AML-193 (cell line): Measurements from ENCODE around the gene TACC2.
A peak's percentile ranks its signal among the peaks of the same experiment; 100 is the strongest.
"Not testable (repeated sequence)": the region's sequence is repeated elsewhere in the genome, so short reads cannot be mapped to it uniquely, and the experiment has no call there.

Experiments used
- DNase-seq, 2 experiments: peaks; one replicate each; lab custom pipeline; 2025; lab: John Stamatoyannopoulos, UW

TACC2 gene, protein sequence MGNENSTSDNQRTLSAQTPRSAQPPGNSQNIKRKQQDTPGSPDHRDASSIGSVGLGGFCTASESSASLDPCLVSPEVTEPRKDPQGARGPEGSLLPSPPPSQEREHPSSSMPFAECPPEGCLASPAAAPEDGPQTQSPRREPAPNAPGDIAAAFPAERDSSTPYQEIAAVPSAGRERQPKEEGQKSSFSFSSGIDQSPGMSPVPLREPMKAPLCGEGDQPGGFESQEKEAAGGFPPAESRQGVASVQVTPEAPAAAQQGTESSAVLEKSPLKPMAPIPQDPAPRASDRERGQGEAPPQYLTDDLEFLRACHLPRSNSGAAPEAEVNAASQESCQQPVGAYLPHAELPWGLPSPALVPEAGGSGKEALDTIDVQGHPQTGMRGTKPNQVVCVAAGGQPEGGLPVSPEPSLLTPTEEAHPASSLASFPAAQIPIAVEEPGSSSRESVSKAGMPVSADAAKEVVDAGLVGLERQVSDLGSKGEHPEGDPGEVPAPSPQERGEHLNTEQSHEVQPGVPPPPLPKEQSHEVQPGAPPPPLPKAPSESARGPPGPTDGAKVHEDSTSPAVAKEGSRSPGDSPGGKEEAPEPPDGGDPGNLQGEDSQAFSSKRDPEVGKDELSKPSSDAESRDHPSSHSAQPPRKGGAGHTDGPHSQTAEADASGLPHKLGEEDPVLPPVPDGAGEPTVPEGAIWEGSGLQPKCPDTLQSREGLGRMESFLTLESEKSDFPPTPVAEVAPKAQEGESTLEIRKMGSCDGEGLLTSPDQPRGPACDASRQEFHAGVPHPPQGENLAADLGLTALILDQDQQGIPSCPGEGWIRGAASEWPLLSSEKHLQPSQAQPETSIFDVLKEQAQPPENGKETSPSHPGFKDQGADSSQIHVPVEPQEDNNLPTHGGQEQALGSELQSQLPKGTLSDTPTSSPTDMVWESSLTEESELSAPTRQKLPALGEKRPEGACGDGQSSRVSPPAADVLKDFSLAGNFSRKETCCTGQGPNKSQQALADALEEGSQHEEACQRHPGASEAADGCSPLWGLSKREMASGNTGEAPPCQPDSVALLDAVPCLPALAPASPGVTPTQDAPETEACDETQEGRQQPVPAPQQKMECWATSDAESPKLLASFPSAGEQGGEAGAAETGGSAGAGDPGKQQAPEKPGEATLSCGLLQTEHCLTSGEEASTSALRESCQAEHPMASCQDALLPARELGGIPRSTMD (N-terminal part only)

DNA sequence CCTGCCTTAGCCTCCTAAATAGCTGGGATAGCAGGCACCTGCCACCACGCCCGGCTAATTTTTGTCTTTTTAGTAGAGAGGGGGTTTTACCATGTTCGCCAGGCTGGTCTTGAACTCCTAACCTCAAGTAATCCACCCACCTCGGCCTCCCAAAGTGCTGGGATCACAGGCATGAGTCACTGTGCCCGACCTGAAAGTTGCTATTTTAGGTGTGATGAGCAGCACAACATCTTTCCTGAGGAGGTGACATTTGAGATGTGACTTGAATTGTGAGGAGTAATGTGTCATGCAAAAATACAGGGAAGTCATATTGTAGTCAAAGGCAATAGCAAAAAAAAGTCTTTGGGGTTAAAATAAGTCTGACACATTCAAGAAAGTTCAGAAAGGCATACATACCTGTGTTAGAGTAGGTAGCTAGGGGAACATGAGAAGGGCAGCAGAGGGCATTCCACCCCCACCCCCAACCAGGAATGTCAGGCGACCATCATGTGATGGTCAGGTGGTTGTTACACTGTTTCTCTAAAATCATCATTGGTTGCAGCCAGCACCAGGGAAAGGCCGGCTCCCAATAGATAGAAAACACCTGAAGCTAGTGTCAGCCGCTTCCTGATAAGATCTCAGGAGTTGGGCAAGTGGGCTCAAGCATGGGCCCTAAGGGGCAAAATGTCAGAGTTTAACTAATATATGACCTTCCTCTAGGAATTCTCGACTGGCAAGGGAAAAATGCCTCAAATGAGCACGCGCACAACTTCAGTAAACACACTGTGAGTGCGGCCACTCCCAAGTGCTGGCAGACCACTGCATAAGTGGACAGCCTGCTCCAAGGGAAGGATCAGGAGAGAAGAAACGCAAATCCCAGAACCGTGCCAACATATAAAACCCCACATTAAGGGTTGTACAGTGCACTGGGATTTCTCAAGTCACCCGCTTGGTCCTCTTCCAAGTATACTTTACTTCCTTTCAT, at the start of gene TACC2:
Gene TACC2, plus strand, starts transcription at position 803 of the 964 bp plus-strand sequence. CDS start 32,819 bp downstream, outside the sequence.
- no peak for DNase-seq

DNA sequence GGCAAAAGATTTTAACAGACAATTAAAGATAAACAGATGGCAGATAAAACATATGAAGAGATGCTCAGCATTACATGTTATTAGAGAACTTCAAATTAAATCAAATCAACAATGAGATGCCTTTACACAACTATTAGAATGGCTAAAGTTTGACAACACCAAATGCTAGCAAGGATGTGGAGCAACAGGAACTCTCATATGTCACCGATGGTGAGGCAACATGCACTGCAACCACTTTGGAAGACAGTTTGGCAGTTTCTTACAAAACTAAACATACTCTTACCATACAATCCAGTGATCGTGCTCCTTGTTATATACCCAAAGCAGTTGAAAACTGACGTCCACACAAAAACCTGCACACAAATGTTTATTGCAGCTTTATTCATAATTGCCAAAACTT, 47.4 kb upstream of the TACC2 start:
- DNase-seq, result peak; percentile 18 to 33

- peak; percentile 73 to 74 for DNase-seq
Measured at GRCh38 chr10:121942749-121943416, 46.1 kb upstream of the TACC2 start.

DNA sequence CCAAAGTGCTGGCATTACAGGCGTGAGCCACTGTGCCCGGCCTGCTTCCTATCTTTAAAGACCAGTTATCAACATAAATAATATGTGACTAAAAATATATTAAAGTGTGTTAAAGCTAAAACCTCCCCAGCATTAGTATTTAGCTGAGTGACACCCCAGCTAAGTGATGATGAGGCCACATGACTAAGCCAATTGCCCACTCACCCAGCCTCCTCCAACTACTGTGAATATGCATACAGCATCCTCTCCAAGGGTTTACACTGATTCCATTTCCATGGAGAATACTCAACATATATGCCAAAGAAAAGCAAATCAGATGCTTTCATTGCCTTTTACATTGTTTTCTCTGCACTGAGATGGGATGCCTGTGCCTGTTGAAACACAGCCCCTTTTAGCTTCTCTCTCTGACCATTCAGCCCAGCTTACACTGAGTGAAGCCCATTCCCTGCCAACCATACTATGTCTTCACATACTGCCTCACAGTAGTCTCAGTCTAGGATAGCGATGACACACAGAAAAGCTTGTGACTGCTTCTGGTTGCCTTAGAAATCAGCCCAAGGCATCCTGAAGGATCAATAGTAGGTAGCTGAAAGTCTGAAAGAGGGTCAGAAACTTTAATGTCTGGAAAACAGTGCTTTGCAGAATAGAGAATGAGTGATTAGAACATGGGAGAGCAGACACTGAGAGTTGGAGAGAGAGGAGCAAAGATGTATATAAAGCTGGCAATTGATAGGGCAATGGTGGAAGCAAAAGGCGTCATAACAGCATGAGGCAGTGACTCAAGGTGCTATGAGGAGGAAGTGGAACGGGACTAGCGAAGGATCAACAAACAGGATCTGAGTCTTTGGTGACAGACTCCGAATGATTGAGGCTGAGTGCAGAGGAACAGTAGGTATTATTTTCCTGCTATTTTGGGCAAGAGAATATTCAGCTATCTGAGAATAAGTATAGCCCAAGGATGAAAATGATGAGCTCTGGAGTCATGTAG, 41.3 kb upstream of the TACC2 start:
- DNase-seq, result no peak

DNA sequence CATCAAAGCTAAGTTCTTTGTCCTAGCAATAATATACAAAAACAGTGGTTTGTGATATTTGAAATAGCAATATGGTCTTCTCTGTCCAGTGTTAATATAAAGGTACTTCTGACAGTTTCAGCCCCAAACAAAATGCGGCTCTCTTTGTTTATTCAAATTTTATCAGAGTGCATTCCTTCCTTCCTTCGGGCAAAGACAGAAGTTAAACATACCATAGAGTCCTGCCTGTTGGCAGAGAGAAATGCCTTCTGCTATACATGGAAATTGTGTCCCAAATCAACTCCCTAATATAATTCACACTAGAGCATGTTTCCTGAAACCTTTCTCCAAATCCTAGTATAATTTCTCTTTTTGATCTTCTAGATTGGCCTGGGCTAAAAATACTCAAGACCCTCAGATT, 39.9 kb upstream of the TACC2 start:
- DNase-seq, result no peak

DNA sequence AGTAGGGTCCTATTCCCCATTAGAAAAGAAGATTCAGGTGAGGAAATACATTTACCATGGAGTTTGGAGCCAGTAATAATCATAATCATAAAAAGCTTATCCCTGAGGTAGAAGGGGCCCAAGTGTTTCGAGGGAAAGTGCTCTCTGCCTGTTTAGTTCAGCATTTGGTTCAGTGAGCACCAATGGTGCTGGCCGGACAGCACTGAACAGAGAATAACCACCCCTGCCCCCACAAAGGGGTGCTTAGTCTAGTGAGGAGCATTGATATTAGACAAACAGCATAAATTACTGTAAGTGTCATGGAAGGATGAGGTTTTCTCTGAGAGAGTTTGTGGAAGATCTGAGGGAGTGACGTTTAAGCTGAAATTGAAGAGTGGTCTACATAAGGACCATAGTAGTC, 39.5 kb upstream of the TACC2 start:
- no peak for DNase-seq

GRCh38 chr10:121952226-121952625, 36.7 kb upstream of the TACC2 start:
- no peak for DNase-seq

GRCh38 chr10:121956111-121957061, 32.6 kb upstream of the TACC2 start:
- no peak for DNase-seq

- no peak for DNase-seq
Measured at GRCh38 chr10:121959671-121960070, 29.3 kb upstream of the TACC2 start.

DNA sequence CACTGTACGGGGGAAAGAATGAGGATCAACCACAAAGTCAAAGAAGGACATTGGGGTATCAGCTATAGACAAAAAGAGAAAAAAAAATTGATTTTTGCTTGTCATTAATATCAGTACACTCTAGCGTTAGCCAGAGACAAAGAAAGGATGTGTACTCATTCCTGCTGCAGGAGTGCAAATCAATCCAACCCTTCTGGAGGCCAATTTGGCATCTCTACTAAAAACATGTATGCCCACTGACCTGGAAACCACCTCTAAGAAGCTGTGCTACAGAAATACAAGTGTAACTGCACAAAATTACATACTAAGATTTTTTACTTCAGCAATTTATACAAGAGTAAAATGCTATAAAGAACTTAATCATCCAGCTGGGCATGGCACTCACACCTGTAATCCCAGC, 27.5 kb upstream of the TACC2 start:
- DNase-seq, result no peak

GRCh38 chr10:121965996-121966395, 23.0 kb upstream of the TACC2 start:
- DNase-seq, result no peak

- DNase-seq, result not testable (repeated sequence)
Measured at GRCh38 chr10:121969086-121969485, 19.9 kb upstream of the TACC2 start.

- DNase-seq, result no peak
Measured at GRCh38 chr10:121974019-121974534, 14.9 kb upstream of the TACC2 start.

DNA sequence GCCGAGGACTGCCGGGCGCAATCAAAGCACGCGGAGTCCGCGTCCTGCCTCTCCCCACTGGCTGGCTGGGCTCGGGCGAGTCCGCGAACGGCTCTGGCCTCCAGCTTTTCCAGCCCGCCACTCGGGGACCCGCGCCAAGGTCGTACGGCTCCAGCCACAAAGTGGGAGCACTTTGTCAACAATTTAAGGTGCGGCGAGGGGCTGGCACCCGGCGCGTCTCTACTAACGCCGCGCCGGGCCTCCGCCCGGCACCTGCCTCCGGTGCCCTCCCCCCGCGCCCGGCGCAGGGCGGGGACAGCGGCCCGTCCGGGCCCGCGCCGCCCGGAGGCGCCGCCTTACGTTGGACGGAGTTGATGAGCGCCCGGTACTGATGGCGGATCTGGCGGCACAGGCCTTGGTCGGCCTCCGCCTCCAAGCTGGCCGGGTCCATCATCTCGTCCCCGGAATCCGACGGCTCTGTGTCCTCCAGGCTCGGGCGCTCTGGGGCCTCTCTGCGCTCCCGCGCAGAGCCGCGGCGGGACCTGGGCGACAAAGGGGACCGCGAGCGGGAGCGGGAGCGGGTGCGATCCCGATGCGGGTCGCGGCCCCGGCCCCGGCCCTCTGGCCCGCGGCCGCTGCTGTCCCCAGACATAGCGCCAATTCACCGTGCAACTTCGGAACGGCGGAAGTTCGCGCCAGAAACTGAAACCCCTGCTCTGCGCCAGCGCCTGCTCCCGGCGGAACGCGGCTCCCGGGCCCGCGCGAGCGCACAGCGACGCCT, 14.2 kb upstream of the TACC2 start, which contains the start of gene NSMCE4A:
Gene NSMCE4A, minus strand, starts transcription at position 683 of the 760 bp plus-strand sequence. Its CDS starts 52 bp downstream, at position 631.
- peak; percentile 55 to 62 for DNase-seq

DNA sequence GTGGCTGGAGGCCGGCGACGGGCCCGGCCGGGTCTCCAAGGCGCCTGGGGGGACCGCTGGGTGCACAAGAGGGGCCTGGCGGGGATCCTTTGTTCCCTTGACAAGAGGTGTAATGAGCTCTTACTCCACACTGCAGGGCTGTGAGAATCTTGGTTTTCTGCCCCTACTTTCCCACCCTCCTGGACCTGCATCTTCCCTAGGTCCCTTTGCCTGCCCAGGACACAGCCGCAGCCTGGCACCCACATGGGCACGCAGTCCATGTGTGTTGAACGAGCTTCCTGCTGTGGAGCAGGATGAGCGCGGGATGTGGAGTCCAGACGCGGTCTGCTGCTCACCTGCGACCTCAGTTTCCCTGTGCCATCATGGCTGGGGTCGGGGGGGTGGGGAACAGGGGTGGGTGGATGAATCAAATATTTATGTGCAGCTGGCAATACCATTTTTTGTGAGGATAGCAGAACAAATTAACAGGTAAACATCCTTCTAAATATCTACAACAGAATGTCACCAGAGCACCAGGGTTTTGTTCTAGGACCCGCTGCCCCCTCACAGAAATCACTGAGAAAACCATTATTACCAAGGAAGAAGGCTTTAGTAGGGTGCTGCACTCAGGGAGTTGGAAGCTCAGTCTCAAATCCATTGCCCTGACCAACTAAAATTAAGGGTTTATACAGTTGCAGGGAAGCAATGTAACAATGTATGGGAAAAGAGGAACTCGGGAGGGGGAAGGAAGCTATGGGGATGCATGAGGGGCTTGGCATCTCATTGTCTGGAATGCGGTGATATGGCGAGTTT, 13.5 kb upstream of the TACC2 start:
- DNase-seq, result no peak

GRCh38 chr10:121976607-121977006, 12.4 kb upstream of the TACC2 start:
- no peak for DNase-seq
